GM12801 (cell line): ENCODE measurements around the gene SMIM5.

Experiments
- CTCF ChIP-seq: IDR thresholded peaks from one replicate; pipeline ENCODE4 v1.5.1; 2011; ENCODE audit warnings: control low read depth; ENCODE audit not compliant: insufficient read length; ENCODE audit errors: extremely low read depth

SMIM5 gene

DNA sequence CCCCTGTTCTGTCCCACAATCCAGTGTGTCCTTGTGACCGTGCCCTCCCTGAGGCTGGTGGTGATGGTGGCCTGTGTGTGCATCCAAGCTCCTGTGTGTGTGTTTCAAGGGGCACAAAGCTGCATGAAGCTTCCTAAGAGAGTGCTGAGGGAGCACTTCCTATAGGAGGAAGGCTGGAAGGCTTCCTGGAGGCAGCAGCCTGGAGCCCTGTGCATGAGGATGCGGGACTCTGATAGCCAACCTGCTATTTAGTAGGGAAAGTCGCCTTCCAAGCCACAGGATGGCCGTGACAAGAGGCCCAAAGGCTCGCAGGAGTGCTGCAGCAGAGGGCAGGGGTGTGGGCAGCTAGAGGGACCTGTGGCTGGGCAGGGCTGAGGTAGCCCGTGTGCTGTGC lies 37.3 kb upstream of the SMIM5 start:
- TF ChIP-seq CTCF: no peak

DNA sequence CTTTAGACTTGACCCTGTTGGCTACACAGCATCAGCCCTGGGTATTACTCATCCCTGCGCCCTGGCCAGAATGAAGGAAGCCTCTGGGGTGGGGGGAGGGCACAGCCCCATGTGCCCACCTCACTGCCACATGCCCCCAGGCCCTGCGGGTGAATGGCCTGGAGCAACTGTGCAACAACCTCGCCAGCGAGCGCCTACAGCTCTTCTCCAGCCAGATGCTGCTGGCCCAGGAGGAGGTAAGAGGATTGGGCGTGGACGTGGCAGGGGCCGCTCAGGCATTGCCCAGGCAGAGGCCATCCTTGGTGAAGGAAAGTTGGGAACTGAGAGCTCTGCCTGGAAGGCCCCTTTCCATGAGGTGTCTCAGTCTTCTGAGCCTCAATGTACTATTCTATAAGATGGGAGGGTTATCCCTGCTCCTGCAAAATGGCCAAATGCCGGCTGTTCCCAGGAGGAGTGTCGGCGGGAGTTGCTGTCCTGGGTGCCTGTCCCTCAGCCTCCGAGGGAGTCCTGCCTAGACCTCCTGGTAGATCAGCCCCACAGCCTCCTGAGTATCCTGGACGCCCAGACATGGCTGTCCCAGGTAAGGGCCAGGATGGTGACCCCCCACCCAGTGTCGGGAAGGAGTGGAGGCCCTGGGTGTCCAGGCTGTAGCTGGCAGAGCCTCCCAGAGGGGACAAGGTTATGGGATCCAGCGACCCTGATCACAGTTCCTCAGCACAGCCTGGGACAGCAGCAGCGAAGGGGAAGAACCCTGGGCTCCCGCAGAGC lies 36.7 kb upstream of the SMIM5 start:
- TF ChIP-seq CTCF: no peak

- TF ChIP-seq CTCF: no peak
These were observed 31.9 kb upstream of the SMIM5 start for GRCh38 chr17:75601057-75601987.

- no peak for TF ChIP-seq CTCF
These were observed 30.6 kb upstream of the SMIM5 start for GRCh38 chr17:75602644-75603043.

- TF ChIP-seq CTCF: no peak
These were observed 30.1 kb upstream of the SMIM5 start for GRCh38 chr17:75603123-75603522.

DNA sequence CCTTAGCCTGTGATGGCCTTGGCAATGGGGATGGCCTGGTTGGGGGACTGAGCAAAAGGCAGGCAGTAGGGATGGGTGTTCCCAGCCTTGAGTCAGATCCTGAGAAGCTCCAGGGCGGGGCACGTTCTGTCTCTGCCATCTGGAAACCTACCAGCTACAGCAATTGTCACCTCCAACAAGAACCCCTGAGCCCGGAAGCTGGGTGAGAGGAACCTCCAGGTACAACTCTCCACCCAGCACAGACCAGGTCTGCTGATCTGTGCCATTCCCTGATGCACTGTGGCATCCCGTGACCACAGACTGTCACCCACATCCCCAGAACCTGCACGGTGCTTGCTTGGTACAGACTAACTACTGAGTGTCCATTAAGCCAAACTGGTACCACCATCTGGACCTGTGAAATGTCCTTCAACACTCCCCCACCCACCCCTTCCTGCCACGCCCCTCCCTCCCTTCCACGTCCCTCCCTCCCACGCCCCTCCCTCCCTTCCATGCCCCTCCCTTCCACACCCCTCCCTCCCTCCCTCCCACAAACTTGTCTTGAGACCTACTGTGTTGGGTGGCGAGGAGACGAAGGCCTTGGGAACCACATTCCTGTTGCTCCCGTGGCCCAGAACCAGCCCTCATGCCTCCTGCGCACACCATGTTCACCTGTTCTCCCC lies 29.1 kb upstream of the SMIM5 start:
- TF ChIP-seq CTCF: no peak

DNA sequence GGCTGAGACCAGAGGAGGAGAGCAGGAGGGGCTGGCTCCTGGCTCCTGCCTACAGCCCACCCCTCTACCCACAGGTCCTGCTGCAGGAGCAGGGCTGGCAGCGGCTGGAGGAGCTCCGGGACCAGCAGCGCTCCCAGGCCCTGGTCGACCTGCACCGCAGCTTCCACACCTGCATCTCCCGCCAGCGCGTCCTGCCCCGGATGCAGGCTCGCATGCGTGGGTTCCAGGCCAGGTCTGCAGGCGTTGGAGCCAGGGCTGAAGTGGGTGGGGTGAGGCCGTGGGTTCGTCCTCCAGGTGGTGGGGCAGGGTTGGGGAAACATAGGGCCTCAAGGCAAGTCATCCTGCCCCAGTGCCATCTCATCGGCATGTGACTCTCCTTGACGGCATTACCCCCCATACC lies 27.4 kb upstream of the SMIM5 start:
- TF ChIP-seq CTCF: no peak
